Measurements from ENCODE around the gene KCND2. TPM values are rescaled to one million over a fixed set of nuclear protein-coding genes. Genes with fewer than 3 reads are reported as not detected.

KCND2 gene
- polyA plus RNA-seq, 1 of the 3 experiments (the other 2 are of a cell fraction): not detected

- Histone ChIP-seq H3K4me1 (ENCODE audit: control insufficient read depth in 1 of 2, insufficient read depth in 2 of 2, low read depth in 1 of 2, low read length in 1 of 2) (no peaks in the 10 kb centered on the region), H3K4me2 (no peak overlapping the region), H4K20me1 (ENCODE audit: insufficient read depth) (no peaks in the 10 kb centered on the region), H3K9ac (no peak overlapping the region), H3K4me3 (ENCODE audit: low read depth in 2 of 2, low read length in 1 of 2) (no peak overlapping the region), H3K79me2 (ENCODE audit: insufficient read depth) (no peaks in the 10 kb centered on the region), H3K36me3 (replicated peaks in 1 of 2; ENCODE audit: control insufficient read depth in 1 of 2, insufficient read depth in 2 of 2, low read length in 1 of 2) (no peaks in the 10 kb centered on the region), H3F3A (replicated peaks; ENCODE audit: insufficient read depth) (no peaks in the 10 kb centered on the region), H3K27me3 (ENCODE audit: insufficient read depth) (peaks cover 5% of the 10 kb centered on the region; the same call in 1 of the 2 replicates), H3K9me3 (no peaks in the 10 kb centered on the region), H3K27ac (ENCODE audit: low read depth in 2 of 2, low read length in 1 of 2) (no peak overlapping the region), H2AFZ (ENCODE audit: low read depth) (no peak overlapping the region), H3K9me2 (no peaks in the 10 kb centered on the region)
- no peak for DNase-seq
- WGBS (ENCODE audit: low lambda C conversion rate): under 1% methylated on average over 3 of the region's 3 CpGs
- CTCF ChIA-PET: interaction anchor here (0.6 to 0.7 kb wide), 2 partner anchors 246 to 1704 kb away, joined by 3 read pairs; no protein-coding TSS in a partner anchor
- POLR2A ChIA-PET: no interaction called here
- no peak for TF ChIP-seq REST (IDR thresholded peaks at IDR 0.05; ENCODE audit: low read depth, low read length)
- TF ChIP-seq TEAD4 (IDR thresholded peaks at IDR 0.05; ENCODE audit: borderline replicate concordance, insufficient read depth): no peak
- TF ChIP-seq, protein P1, sequence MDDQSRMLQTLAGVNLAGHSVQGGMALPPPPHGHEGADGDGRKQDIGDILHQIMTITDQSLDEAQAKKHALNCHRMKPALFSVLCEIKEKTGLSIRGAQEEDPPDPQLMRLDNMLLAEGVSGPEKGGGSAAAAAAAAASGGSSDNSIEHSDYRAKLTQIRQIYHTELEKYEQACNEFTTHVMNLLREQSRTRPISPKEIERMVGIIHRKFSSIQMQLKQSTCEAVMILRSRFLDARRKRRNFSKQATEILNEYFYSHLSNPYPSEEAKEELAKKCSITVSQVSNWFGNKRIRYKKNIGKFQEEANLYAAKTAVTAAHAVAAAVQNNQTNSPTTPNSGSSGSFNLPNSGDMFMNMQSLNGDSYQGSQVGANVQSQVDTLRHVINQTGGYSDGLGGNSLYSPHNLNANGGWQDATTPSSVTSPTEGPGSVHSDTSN (IDR thresholded peaks at IDR 0.05): no peak
- no peak for TF ChIP-seq EP300 (IDR thresholded peaks at IDR 0.05; ENCODE audit: borderline replicate concordance in 1 of 2, low read depth in 1 of 2, low read length in 1 of 2)
- TF ChIP-seq EZH2phosphoT487 (IDR thresholded peaks at IDR 0.05; ENCODE audit: borderline replicate concordance, low read depth): no peak
- TF ChIP-seq TCF12 (IDR thresholded peaks at IDR 0.05): no peak
- no peak for TF ChIP-seq MAX (IDR thresholded peaks at IDR 0.05; ENCODE audit: low read depth)
- TF ChIP-seq CHD2 (IDR thresholded peaks at IDR 0.05; ENCODE audit: low read length, partially characterized antibody): no peak
- TF ChIP-seq MXI1 (IDR thresholded peaks at IDR 0.05; ENCODE audit: low read depth, low read length): no peak
- TF ChIP-seq RAD21 (IDR thresholded peaks at IDR 0.05; ENCODE audit: low read length): no peak
- no peak for TF ChIP-seq TAF1 (IDR thresholded peaks at IDR 0.05; ENCODE audit: borderline replicate concordance, low read depth, low read length)
- no peak for TF ChIP-seq NFIC (IDR thresholded peaks at IDR 0.05; ENCODE audit: borderline replicate concordance)
- TF ChIP-seq YY1 (IDR thresholded peaks at IDR 0.05; ENCODE audit: low read depth): no peak
- TF ChIP-seq, protein P2, sequence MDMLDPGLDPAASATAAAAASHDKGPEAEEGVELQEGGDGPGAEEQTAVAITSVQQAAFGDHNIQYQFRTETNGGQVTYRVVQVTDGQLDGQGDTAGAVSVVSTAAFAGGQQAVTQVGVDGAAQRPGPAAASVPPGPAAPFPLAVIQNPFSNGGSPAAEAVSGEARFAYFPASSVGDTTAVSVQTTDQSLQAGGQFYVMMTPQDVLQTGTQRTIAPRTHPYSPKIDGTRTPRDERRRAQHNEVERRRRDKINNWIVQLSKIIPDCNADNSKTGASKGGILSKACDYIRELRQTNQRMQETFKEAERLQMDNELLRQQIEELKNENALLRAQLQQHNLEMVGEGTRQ (IDR thresholded peaks at IDR 0.05; ENCODE audit: borderline replicate concordance, low read depth, low read length): no peak
- TF ChIP-seq MEF2A (IDR thresholded peaks at IDR 0.05; ENCODE audit: borderline replicate concordance, low read depth): no peak
- TF ChIP-seq GABPA (IDR thresholded peaks at IDR 0.05; ENCODE audit: low read depth): no peak
- TF ChIP-seq, protein P3, sequence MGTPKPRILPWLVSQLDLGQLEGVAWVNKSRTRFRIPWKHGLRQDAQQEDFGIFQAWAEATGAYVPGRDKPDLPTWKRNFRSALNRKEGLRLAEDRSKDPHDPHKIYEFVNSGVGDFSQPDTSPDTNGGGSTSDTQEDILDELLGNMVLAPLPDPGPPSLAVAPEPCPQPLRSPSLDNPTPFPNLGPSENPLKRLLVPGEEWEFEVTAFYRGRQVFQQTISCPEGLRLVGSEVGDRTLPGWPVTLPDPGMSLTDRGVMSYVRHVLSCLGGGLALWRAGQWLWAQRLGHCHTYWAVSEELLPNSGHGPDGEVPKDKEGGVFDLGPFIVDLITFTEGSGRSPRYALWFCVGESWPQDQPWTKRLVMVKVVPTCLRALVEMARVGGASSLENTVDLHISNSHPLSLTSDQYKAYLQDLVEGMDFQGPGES (IDR thresholded peaks at IDR 0.05; ENCODE audit: low read depth, low read length): no peak
- TF ChIP-seq GATA2 (CRISPR knock-in tag; IDR thresholded peaks at IDR 0.05): no peak
- TF ChIP-seq FOSL2 (IDR thresholded peaks at IDR 0.05; ENCODE audit: borderline replicate concordance, low read depth): no peak
- TF ChIP-seq SIN3A (IDR thresholded peaks at IDR 0.05; ENCODE audit: borderline replicate concordance, low read depth, low read length): no peak
Measured at GRCh38 chr7:120586571-120586970, 313.6 kb downstream of the KCND2 start.
